ENCODE measurements around the gene TLX1. TPM values are rescaled to one million over a fixed set of nuclear protein-coding genes. Genes with fewer than 3 reads are reported as not detected.

TLX1 gene
- total RNA-seq, 2 donors from 2014 or later = not detected

DNA sequence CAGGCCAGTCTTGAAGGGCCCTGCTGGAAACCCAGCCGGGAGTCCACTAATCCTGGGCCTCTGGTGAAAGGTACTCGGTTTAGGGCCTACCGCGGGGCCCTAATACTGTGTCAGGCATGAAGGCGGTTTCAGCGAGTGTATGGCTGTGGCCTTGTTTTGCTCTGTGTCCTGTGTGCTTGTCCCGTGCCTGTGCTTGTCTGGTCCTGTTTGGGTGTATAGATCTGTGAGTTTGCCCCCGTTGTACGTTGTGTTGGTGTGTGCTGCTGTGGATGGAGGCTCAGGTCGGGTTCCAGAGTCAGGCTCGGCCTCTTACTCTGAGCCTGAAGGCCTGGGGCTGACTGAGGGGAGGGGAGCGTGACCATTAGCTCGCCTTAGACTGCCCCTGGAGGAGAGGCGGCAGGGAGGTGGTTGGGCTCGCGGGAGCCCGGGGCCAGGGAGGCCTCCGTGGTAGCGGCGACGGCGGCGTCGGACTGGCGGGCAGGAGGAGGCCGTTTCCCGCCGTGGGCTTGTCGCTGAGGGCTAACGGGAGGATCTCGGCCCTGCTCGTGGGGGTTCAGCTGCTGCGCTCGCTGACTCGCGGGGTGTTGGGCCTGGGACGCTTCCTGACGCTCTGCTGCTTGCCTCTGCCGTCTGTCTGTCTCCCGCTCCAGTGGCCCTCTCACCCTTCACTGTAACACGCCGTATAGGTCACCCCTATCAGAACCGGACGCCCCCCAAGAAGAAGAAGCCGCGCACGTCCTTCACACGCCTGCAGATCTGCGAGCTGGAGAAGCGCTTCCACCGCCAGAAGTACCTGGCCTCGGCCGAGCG lies 2.6 kb downstream of the TLX1 start:
- peak overlapping the region; percentile 70 for H3K27ac Mint-ChIP-seq
- H3K4me1 Mint-ChIP-seq = peaks cover 37% of the 10 kb centered on the region
- no peaks in the 10 kb centered on the region for H3K9me3 ChIP-seq (ENCODE audit: control insufficient read depth, low read length, poor library complexity, severe bottlenecking)
- peak overlapping the region; percentile 80 for H3K4me3 Mint-ChIP-seq
- H3K36me3 Mint-ChIP-seq (ENCODE audit: low read depth) = peaks cover 10% of the 10 kb centered on the region
- peaks cover 90% of the 10 kb centered on the region for H3K27me3 Mint-ChIP-seq
- ATAC-seq = no peak
- no peak for DNase-seq

DNA sequence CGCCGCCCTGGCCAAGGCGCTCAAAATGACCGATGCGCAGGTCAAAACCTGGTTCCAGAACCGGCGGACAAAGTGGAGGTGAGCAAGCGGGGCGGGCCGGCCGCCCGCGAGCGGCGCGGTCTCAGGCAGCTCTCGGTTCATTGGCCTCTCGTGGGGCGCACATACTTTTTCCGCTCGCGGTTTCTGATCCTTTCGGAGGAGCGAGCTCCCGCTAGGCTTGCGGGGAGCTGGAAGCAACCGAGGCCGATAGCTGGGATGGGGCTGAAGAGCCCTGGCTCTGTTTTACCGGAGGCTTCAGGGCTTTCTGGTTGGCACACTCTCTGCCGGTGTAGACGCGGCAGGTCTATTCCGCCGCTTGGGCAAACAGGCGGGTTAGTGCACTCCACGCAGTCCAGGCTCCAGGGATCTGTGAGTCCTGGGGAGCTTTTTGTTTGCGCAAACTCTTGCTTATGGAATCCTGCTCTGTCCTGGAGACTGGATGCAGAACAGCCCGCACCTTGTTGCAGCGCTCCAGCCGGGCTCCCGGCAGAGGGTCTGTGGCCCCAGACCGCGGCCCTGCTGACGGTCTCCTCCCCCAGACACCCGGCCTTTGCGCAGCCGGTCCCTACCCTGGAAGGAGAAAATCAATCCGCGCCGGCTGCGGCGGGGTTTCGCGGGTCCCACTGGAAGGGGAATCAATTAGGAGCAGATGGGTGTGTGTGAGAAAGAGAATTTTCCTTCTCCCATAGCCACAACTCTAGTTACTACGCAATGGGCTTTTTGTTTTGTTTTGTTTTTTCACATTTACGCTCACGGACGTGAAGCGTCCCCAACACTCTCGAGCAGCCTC lies 3.4 kb downstream of the TLX1 start:
- H3K27me3 Mint-ChIP-seq = peaks cover 90% of the 10 kb centered on the region
- ATAC-seq = no peak
- no peaks in the 10 kb centered on the region for H3K9me3 ChIP-seq (ENCODE audit: control insufficient read depth, low read length, poor library complexity, severe bottlenecking)
- peaks cover 10% of the 10 kb centered on the region for H3K36me3 Mint-ChIP-seq (ENCODE audit: low read depth)
- H3K4me1 Mint-ChIP-seq = peaks cover 43% of the 10 kb centered on the region
- H3K27ac Mint-ChIP-seq = peak overlapping the region; percentile 70
- no peak for DNase-seq
- H3K4me3 Mint-ChIP-seq = peak overlapping the region; percentile 61

DNA sequence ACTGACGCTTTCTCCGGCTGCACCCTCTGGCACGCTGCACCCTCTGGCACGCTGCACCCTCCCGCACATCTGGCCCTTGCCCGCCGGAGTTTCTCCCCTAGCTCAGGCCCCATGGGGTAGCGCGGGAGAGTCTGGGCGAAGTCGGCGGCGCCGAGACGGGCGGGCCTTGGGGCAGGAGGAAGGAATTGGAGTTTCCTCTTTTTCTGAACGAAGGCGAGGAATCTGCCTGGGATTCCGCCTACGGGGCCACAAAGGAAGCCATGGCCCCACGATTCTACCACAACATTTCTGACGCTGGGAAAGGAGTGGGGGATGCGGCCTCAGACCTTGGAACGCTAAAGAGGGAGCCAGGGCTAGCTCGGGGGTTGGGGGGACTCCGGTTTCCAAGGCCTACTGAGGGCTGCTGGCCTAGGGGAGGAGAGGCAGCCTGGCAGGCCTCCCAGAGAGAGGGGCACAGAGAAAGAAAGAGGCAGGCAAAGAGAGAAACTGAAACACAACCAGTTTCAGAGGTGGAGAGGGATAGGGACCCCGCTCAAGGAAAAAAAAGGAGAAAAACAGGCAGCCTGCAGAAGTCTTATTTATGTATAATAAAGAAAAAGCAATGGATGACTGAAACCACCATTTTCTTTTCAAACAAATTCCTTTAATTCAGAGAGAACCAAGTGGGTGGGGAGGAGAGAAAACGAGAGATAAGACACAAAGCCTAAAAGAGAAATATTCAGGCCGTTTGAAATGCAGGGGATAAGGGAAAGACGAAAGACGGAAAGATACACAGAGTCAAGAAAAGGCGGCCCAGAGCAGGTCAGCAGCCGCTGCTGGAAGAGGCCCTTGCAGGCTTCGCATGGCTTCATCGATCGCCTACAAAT lies 4.3 kb downstream of the TLX1 start:
- Mint-ChIP-seq H3K27ac (peak overlapping the region; percentile 47), H3K4me3 (peak overlapping the region; percentile 61)

DNA sequence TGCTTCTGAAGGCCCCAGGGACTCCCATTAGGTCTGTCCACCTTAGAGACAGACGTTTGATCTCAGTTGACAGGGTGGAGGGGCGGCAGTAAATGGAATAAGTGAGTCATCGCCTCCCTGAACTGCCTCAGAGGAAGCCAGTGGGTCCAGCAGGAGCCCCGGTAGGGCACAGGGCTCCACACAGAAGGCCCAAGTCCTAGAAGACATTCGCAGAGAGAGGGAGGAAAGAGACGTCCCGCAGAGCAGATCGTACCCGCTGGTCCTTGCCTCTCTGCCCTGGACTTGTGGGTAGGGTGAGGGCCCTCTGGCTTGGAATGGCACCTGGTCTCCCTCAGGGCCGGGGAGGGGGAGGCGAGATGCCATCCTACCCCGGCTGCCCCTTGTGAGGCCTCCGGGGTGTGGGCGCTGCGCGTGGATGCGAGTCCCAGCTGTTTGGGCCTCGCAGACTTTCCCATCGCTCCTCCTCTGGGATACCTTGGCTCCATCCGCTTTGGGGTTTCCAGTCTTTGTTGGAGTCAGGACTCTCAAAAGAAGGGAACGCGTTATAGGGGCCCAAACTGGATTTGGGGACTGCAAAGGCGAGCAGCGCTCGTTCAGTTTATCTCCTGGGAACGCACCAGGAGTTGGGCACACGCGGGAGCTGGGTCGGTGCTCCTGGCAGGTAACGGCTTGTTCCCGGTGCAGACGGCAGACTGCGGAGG lies 5.1 kb downstream of the TLX1 start:
- Mint-ChIP-seq H3K4me1 (peaks cover 48% of the 10 kb centered on the region), H3K27ac (no peak overlapping the region), H3K27me3 (peaks cover 87% of the 10 kb centered on the region), H3K4me3 (no peak overlapping the region), H3K36me3 (ENCODE audit: low read depth) (peaks cover 10% of the 10 kb centered on the region)
- no peaks in the 10 kb centered on the region for H3K9me3 ChIP-seq (ENCODE audit: control insufficient read depth, low read length, poor library complexity, severe bottlenecking)
- DNase-seq (no peak), ATAC-seq (no peak)

More for the DNA sequence above, 4.3 kb downstream of the TLX1 start:
- H3K9me3 ChIP-seq (ENCODE audit: control insufficient read depth, low read length, poor library complexity, severe bottlenecking) = no peaks in the 10 kb centered on the region
- no peak for DNase-seq
- H3K27me3 Mint-ChIP-seq = peaks cover 85% of the 10 kb centered on the region
- no peak for ATAC-seq
- H3K36me3 Mint-ChIP-seq (ENCODE audit: low read depth) = peaks cover 10% of the 10 kb centered on the region
- H3K4me1 Mint-ChIP-seq = peaks cover 45% of the 10 kb centered on the region

DNA sequence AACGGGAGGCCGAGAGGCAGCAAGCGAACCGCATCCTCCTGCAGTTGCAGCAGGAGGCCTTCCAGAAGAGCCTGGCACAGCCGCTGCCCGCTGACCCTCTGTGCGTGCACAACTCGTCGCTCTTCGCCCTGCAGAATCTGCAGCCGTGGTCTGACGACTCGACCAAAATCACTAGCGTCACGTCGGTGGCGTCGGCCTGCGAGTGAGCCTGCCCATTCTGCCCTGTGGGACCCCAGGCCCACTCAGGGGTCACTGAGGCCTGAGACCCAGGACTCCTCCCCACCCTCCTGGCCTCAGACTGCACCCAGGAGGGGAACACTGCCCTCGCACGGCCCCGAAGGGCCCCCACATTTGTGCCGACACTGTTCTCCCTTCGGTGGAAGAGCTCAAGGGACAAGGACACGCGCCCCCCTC lies 5.6 kb downstream of the TLX1 start:
- H3K4me3 Mint-ChIP-seq = peak overlapping the region; percentile 39

DNA sequence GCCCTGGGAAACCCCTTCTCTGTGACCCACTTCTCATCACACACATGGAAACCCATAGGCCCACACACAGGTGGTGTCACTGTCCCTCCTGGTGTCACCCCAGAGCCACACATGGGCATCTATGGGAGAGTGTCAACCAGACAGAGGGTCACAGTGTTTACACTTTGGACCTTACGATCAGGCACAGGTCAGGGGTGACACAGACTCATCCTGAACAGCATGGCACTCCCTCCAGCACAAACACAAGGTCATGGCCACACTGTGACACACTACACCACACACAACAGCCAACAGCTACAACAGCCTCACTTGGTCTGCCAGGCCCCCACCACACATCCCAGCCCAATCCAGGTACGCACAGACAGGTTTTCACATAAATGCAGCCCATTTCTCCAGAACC lies 6.2 kb downstream of the TLX1 start:
- peak overlapping the region; percentile 41 for H3K27ac Mint-ChIP-seq
- DNase-seq (no peak), ATAC-seq (peak; percentile 58)
- no peaks in the 10 kb centered on the region for H3K9me3 ChIP-seq (ENCODE audit: control insufficient read depth, low read length, poor library complexity, severe bottlenecking)
- H3K36me3 Mint-ChIP-seq (ENCODE audit: low read depth) = peaks cover 10% of the 10 kb centered on the region
- peaks cover 94% of the 10 kb centered on the region for H3K27me3 Mint-ChIP-seq
- no peak overlapping the region for H3K4me3 Mint-ChIP-seq
- H3K4me1 Mint-ChIP-seq = peaks cover 50% of the 10 kb centered on the region

More for the DNA sequence above, 5.6 kb downstream of the TLX1 start:
- Mint-ChIP-seq H3K4me1 (peaks cover 48% of the 10 kb centered on the region), H3K36me3 (ENCODE audit: low read depth) (peaks cover 10% of the 10 kb centered on the region), H3K27me3 (peaks cover 92% of the 10 kb centered on the region), H3K27ac (no peak overlapping the region)
- DNase-seq (no peak), ATAC-seq (peak; percentile 5)
- H3K9me3 ChIP-seq (ENCODE audit: control insufficient read depth, low read length, poor library complexity, severe bottlenecking) = no peaks in the 10 kb centered on the region

DNA sequence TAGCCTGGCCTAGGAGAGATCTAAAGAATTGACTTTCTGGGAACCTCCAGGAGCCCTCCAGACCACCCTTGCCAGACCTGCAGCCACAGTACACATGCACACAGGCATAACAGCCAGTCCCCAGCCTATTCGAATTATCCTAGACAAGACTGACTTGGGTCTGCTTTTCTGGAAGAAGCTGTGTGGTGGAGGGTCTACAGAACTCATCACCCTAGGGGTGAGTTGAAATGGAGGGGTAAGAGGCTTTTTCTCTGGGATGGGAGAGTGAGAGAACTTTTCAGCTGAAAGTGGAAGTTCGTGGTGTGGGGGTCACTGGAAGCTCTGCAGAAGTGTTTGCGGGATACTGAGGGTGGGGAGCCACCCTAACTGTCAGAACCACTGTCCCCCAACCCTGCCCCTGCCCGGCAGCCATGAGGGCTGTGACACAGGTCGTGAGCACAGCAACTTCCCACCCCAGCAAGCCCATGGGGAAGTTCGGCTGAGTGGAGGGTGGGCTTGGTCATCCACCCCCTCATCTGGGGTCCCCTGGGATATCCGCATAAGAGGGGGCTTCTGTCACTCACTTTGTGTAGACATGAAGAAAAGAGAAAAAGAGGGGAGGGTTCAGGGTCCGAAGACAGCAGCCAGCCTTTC lies 7.8 kb downstream of the TLX1 start:
- no peak for ATAC-seq
- Mint-ChIP-seq H3K27me3 (peaks cover 94% of the 10 kb centered on the region), H3K4me3 (peak overlapping the region; percentile 73), H3K4me1 (peaks cover 45% of the 10 kb centered on the region), H3K27ac (no peak overlapping the region), H3K36me3 (ENCODE audit: low read depth) (peaks cover 12% of the 10 kb centered on the region)
- DNase-seq = no peak
- no peaks in the 10 kb centered on the region for H3K9me3 ChIP-seq (ENCODE audit: control insufficient read depth, low read length, poor library complexity, severe bottlenecking)

DNA sequence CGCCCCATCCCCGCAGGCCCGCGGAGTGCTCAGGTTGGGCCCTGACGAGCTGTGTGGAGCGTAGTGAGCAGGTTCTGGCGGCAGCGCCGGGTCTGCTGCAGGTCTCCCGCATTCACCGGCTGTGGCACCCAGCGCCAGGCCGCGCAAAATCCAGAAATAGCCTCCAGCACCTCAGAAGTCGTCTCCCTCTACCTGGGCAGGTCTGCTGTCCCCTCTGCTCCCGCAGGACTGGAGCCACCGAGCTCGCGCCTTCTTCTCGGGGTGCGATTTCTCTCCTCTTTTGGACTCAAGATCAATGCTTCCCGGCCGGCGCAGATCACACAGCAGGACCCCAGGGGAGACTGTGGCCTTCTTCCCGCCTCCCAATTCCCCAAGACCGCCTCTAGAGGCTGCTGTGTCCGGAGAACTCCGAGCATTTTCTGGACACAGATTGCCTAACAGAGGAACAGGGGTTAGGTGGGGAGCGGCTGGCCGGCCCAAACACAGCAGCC lies 8.4 kb downstream of the TLX1 start:
- Mint-ChIP-seq H3K36me3 (ENCODE audit: low read depth) (peaks cover 12% of the 10 kb centered on the region), H3K27ac (no peak overlapping the region), H3K27me3 (peaks cover 94% of the 10 kb centered on the region), H3K4me3 (peak overlapping the region; percentile 33), H3K4me1 (peaks cover 41% of the 10 kb centered on the region)
- DNase-seq = no peak
- ATAC-seq = no peak
- H3K9me3 ChIP-seq (ENCODE audit: control insufficient read depth, low read length, poor library complexity, severe bottlenecking) = no peaks in the 10 kb centered on the region

DNA sequence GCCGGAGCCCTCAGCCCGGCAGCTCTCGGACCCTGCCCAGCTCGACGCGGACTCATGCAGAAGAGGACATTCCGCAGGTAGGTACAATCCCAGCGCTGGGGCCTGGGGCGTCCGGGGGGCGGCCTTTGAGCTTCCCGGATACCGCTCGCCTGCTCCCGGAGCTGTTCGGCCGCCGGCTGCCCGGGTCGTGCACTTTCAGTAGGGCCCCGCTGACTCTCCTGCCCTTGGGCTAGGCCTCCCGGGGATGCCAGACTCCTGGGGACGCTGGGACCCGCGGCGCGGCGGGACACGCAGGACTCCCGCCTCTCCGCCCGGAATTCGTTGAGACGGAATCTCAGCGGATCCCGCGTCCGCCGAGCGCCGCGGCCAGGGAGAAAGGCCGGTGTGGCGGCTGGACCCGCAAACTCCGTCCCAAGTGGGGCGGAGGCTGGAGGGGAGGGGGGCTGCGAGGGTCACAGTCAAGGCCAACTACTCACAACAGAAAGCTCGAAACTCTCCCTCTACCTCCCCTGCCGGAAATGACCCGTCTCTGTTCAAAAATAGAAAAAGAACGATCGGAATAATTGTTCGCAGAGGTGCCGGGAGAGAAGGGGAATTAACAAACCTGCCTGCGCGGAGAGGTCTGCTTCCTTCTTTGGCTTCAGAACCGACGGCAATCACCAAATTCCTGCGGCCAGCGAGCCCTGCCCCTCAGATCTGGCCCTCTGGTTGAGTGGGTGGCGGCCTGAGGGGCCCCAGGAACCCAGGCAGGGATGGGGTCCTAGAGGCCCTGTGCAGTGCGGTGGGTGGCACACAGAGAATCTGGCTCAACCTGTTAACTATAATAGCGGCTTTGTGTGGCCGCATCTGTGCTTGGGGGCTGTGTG lies 9.2 kb downstream of the TLX1 start:
- Mint-ChIP-seq H3K4me3 (peak overlapping the region; percentile 33), H3K27me3 (peaks cover 94% of the 10 kb centered on the region), H3K27ac (no peak overlapping the region), H3K4me1 (peaks cover 35% of the 10 kb centered on the region), H3K36me3 (ENCODE audit: low read depth) (peaks cover 12% of the 10 kb centered on the region)
- ATAC-seq (no peak), DNase-seq (no peak)
- no peaks in the 10 kb centered on the region for H3K9me3 ChIP-seq (ENCODE audit: control insufficient read depth, low read length, poor library complexity, severe bottlenecking)

DNA sequence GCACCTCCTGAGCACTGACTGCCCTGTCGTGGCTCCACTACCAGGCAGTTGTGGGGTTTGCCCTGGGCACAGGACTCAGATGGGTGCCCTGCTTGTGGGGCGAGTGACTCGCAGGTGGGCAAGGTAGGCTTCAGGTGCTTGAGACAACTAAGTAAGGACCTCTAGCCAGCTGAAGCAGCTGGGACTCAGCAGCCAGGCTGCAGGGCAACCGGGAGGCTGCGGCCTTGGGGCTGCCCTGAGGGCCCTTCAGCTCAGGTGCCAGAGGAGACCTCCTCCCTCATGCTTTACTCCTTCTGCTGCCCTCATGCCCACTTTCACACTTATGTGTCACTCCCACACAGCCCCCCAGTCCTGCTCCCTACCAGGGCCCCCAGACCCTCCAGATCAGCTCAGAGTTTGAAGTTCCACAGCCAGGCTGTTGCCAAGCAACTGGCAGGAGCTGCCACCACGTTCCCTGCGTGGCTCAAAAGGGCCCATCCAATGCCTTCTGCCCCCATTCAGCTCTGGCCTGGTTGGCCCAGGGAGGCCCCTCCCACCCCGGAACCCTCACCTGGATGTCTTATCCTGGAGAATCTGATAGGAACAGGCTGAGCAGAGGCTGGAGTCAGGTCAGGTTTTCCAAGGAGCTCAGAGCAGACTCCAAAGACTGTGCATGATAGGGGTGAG lies 10.0 kb downstream of the TLX1 start:
- no peak overlapping the region for H3K27ac Mint-ChIP-seq
- DNase-seq (no peak), ATAC-seq (no peak)
- H3K4me3 Mint-ChIP-seq = no peak overlapping the region
- peaks cover 29% of the 10 kb centered on the region for H3K4me1 Mint-ChIP-seq
- peaks cover 12% of the 10 kb centered on the region for H3K36me3 Mint-ChIP-seq (ENCODE audit: low read depth)
- H3K9me3 ChIP-seq (ENCODE audit: control insufficient read depth, low read length, poor library complexity, severe bottlenecking) = no peaks in the 10 kb centered on the region
- H3K27me3 Mint-ChIP-seq = peaks cover 94% of the 10 kb centered on the region

All from T-helper 17 cell (primary cell).